Measurements from ENCODE around the gene FITM1.

The FITM1 gene, protein sequence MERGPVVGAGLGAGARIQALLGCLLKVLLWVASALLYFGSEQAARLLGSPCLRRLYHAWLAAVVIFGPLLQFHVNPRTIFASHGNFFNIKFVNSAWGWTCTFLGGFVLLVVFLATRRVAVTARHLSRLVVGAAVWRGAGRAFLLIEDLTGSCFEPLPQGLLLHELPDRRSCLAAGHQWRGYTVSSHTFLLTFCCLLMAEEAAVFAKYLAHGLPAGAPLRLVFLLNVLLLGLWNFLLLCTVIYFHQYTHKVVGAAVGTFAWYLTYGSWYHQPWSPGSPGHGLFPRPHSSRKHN

DNA sequence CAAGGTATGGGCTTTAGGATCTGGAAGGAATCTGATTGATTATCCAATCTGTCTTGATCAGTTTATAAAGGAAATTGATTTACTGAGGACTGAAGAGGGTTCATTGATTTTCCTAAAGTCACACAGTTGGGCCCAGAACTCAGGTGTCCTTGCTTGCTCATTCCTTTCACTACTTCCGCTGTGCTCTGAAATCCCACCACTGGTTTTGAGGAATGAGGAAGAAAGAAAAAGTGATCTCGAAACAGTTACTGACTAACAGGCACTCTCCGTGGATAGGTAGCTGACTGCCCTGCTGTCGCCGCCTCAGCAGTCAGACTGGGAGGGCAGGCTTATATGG, at the start of gene FITM1:
FITM1 (plus strand) TSS at position 280 of the 337 bp plus-strand sequence. CDS start 905 bp downstream, outside the sequence.
- DNase-seq: no peak

DNA sequence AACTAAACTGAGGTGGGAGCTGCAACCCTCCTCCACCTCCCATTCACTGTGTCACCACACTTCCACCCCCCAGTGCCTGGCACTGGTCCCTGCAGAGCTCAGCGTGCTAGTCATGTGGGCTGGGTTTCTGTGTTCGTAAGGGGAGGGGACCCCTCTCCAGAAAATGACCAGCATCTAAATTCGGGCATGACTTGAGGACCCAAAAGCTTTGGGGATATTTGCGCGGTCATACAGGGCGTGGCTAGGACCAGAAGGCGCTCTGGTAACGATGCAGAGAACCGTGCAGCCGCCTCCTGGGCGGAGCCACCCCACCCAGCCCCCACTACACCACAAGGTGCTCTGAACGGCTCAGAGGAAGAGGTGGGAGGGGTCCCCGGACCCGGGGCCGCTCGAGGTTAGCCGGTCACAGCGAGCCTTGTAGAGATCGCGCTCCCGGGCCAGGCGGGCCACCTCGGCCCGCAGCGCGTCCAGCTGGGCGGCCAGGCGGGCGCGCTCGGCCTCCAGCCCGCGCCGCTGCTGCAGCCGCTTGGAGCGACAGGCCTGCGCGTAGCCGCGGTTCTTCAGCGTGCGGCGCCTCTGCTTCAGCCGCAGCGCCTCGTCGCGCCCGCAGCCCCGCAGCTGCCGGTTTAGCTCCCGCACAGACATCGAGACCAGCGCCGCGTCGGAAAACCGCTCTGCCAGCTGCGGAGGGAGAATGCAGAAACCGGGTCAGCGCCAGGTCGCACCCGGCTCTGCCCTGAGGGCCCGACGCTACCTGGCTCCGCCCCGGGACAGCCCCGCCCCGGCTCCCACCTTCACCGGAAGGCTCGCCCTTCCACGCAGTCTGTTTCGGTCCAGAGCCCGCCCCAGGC, 49.3 kb upstream of the FITM1 start:
- DNase-seq: peak; percentile 73

DNA sequence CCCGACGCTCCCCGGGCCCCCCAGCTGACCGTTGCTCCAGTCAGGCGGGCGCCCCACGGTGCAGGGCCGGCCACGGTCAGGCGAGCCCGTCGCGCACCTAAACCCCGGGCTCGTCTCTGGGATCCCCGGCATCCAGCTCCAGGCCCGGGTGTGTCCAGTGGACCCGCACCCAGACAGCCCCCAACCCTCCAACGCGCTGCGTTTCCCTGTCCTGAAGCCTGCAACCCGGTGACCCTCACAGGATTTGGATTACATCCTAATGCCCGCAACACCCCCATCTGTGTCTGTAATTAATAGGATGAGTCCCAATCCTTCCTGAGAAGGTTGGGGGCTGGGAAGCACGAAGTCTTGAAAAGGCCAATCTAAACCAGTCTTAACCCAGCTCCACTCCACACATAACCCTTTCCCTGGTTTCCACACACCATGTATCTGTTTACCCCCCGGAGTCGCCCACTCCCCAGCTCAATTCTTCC, 48.7 kb upstream of the FITM1 start:
- no peak for DNase-seq

DNA sequence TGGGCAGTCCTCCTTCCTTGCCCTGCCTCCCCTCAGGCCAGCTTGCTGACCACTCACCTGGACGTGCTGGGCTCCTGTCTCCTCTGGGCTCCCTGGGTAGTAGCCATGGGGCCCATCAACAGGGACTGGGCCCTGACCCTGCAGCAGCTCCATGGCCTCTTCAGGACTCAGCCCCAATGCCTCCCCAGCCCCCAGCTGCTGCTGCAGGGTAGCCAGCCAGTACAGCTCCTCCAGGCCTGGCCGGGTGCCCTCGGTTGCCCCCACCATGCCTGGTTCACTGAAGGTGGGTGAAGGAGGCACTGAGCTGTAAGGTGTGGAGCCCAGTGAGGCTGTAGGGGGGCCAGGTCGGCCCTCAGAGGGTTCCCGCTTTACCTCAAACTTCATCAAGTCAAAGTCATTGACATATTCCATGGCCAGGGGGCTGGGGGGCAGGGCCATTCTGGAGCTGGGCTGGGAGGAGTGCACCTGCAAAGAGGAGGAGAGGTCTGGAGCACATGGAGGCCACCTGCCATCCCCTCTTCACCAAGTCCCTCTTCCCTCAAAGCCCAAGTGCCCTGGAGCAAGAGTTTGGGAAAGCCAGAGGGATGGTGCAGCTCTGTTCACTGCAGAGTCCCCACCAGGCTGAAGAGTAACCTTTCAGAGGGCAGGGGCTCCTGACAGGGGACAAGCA, 47.9 kb upstream of the FITM1 start:
- DNase-seq: no peak

DNA sequence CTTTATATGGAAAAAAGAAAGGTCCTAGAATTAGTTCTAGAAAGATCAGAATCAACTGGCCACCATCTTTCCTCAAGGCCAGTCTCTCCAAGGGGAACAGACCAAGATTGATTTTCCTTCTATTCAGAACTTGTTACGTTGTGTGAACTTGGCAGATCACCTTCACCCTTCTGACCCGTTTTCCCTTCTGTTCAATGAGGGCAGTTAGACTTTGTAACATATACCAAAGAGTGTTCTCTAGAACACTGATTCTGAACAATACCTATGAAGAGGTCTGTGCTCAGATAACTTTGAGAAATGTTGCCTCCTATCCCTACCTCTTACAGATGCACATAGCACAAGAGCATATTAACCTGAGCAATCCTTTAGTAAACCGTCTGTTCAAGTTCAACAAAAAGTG, 47.0 kb upstream of the FITM1 start:
- DNase-seq: no peak

DNA sequence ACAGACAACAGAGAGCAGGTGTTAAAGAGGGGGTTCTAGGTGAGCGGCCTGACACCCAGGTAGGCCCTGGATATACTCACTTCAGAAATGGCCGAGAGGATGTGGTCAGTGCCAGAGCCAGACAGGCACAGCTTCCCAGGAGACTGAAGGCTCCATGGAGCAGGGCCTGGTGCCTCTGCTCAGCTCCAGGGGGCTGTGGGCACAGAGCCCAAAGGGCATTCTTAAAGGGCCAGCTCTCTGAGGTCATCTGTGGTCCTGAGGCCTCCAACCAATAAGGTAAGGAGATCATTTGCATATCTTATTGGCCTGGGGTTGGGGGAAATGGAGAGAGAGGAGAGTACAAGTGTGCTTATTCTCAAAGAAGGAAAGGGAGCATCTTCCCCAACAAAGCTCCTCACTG, 46.0 kb upstream of the FITM1 start:
- no peak for DNase-seq

DNA sequence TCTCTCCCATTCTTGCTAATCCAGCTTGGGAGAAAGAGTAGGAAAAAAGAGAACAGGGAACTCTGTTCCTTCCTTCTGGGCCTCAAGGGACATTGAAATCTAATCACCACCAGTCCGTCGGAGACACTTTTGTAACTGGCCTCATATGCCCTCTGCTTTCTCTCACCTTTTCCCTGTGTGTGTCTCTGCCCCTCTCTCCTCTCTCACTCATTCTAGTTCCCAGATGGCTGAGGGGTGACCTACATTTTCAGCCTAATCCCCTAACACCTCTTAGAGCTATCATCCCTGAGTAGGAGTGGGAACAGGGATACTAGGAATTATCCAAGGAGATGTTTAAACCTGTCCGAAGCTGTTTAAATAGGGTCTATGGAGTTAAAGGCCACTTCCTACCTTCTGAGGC, 45.2 kb upstream of the FITM1 start:
- no peak for DNase-seq

DNA sequence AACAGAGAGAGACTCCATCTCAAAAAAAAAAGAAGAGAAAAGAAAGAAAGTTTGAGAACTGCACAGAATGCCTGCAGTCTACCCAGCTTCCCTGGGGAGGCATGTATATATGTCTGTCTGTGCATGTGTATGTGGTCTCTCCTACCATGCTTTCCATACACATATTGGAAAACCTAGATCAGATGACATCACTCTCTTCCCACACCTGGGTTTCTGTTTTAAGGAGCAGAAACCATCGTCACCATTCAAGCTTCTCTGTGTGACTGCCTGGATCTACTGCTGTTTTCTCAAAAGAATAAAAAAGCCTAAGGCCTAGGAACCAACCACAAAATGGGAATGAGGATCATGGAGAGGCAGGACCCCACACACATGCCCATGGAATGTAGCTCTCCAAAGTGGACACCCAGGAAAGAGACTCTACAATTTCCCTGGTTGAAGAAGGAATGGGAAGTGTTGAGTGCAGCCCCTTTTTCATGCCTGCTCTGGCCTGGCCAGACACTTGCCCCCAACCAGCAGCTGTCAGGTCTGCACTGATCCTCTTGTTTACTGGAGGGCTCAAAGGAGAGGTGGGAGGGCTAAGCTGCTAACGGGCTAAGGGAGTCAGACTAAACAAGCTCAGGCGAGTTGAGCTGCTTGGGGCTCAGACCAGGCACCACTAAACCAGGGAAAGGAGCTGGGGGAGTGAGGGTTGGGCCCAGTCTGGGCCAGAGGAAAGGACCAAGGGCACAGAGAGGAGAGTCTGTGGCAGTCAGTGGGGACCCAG, 44.1 kb upstream of the FITM1 start:
- DNase-seq: no peak

DNA sequence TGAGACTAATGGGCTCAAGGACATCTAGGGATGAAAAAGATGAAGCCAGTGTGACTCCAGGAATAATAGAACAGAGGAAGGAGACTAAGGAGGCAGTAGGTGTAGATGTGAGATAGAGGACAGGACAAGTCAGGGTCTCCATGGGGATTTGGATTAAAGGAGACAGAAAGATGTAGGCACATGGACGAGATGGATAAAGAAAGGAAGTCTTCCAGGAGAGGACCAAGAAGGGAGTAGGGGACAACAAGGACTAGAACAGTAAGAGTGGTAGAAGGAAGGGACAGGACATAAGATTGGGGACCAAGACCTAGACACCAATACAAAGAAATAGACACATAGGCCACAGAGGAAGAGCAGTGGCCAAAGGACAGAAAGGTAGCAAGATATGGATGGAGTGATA, 43.5 kb upstream of the FITM1 start:
- no peak for DNase-seq

DNA sequence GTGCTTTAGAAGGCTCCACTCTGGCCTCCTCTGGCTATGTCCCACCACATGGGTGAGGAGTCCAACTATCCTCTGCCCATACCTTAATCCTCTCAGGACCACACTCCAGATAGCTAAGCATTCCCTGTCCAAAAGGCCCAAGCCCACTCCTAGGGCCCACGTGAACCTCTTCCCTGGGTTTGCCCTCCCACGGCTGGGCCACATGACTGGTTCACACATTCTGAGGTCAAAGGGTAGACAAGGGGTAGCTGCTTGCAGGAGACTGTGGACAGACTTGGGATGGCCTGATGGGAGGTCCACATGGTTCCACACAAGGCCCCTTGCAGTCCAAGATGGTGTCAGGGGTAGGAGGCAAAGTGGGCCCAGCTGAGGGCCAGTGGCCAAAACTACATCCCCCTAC, 42.4 kb upstream of the FITM1 start:
- no peak for DNase-seq

DNA sequence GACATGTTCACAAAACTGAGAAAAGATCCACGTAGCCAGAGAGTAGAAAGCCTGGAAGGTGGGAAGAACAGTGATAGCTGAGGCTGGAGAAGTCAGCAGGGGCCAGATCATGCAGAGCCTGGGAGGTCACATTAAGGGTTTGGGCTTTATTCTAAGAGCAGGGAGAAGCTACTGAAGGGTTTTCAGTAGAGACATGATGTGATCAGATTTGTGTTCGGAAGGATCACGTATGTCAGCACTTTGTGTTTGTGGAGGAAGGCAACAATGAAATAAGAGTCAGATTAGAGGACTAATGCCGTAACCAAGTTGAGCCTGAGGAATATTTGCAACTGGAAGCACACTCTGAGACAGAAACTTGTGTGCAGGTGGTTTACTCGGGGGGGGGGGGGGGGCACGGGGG, 40.6 kb upstream of the FITM1 start:
- DNase-seq: no peak

DNA sequence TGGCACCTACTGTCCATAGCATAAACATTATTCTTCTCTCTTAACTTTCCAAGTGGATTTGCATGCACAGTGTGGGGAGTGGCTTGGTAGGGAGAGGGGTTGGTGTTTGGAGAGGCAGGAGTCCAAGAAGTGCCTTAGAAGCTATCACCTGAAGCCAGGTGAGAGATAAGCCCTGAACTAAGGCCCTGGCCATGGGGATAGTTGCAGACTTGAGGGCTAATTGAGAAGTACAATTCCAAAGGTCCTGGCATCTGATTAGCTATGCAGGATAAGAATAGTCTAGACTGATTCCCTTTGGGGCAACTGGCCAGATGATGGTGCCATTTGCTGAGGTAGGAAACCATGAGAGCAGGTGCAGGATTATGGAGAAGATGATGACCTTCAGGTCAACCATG, 38.4 kb upstream of the FITM1 start:
- no peak for DNase-seq

DNA sequence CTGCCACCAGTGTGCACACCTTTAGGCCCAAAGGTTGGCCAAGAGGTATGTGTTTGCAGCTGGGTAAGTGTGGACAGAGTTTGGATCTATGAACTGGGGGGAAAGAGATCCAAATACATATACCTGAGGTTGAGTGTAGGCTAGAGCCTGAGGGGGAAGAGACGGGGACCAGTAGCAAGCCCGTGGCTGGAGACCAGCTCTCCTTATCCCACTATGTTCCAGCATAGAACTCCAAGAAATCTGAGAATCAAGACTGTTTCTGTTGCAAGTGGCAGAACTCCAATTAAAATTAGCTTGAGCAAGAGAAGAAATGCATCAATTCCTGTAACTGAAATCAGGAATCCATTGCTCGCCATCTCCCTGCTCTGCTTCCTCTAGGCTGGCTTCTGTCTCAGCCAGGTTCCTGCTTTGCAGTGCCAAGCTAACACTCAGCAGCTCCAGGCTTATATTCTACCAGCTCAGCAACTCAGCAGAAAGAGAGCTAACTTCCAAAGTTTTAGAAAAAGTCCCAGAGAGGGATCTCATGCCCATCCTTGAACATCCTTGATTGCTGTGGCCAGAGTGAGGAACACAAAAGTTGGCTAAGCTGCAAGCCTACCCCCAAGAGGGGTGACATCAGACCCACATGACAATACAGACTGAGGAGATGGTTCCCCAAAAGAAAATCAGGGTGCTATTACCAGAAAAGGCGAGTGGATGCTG, 37.8 kb upstream of the FITM1 start:
- DNase-seq: no peak

DNA sequence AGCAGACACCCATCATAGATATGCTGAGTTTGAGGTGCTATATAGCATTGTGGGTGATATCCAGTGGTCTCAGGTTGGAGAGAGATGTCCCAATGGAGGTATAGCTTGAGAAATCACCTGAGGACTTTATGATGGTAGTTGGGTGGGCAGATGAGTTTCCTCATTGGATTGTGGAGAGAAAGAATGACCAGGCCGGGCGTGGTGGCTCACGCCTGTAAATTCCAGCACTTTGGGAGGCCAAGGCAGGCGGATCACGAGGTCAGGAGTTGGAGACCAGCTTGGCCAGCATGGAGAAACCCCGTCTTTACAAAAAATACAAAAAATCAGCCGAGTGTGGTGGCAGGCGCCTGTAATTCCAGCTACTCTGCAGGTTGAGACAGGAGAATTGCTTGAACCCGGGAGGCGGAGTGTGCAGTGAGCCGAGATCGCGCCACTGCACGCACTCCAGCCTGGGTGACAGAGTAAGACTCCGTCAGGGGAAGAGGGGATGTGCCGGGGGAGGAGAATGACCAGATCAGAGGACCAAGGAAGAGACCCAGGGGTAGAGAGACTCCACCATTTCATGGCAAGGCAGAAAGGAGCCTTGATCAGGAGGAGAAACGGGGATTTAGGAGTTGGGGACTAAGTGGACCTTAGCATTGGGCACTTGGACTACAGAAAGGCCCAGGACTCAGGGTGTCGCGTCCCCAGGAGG, 37.1 kb upstream of the FITM1 start:
- DNase-seq: no peak

DNA sequence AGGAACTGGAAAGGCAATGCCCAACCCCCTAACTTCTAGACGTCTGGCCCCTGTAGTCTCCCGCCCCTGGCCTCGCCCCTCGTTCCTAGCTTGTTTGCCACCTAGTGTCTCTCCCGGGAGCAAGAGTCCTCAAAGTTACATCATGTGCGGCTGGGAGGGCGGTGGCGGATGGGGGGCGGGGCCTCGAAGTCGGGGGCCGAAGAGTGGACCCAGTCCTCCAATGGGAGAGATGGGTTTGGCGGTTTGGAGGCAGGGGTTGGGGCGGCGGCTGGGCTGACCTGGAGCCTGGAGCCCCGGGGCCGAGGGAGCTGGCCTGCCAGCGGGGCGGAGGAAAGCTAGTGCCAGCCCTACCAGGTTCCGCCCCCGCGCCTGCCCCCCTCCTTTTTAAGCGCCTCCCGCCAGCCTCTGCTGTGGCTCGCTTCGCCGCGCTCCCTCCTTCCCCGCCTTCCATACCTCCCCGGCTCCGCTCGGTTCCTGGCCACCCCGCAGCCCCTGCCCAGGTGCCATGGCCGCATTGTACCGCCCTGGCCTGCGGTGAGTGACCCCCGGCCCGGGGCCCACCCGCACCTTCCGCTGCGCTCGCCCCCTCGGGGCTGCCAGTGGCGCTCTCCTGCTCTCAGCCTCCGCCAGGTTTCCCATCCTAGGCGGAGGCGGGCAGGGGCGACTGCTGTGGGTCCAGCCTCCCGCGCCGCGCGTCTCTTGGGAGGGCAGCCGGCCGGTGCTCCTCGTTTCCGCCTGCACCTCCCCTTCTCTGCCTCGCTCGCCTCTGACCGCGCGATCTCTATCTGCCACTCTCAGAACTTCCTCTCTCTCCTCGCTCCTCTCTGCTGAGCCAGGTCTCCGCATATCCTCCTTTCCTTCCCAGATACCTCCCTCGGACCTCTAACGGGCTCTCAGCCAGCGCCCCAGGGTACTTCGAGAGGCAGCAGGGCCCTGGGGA, 36.3 kb upstream of the FITM1 start, which contains the start of gene PCK2:
PCK2 (plus strand) TSS at position 411 of the 940 bp plus-strand sequence; CDS start at position 506, 95 bp downstream.
- DNase-seq: peak; percentile 88

DNA sequence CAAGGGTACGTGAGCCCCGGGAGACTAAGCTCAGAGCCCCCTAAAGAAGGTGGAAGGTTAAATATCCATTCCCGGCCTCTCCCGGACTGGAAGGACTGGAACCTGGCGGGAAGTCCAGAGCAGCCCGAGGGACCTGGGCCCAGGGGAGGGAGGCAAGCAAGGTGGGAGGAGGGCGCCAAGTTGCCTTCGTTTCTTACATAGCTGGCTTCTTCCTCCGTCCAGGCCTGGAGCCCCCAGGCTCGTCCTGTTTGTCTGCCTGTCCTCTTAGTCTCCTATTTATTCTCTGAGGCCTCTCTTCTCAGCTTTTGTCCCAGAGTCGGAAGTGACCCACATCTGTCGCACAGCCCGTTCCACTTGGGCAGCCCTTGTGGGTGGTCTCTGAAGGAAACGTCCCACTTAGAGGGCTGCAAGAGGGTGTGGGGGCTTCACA, 35.6 kb upstream of the FITM1 start:
- DNase-seq: no peak

DNA sequence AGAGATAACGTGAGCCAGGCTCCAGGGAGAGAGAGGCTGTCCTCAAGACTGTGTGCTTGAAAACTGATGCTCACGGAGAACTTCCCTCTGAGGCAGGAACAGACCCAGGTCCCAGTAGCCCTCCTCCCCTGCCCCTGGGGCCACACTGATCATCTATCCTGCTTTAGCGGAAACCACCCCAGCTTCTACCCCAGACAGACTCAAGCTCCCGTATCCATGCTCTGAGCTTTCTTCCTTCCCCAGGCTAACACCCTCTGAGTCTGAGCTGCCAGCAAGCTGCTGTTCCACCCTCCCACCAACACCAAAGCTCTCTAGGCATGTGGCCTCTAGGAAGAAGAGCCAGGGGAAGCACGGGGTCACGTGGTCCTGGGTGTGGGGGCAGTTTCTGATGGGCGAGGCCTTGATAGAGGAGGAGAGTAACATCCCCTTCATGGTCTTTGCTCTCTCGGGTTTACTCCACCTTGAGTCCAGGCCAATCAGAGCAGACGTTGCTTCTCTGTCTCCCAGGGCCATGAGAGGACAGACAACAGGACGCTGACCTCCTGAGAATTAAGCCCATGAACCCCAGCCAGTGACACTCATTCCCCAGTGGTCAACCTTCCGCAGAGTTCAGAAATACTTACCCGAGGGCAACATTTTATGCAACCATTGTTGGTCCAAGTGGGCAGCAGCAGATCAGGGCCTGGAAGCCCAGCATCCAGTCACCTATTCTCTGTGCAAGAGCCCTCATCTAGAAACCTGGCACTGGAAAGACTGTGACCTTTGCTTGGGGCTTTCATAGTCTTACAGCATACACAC, 35.0 kb upstream of the FITM1 start:
- peak; percentile 43 for DNase-seq

DNA sequence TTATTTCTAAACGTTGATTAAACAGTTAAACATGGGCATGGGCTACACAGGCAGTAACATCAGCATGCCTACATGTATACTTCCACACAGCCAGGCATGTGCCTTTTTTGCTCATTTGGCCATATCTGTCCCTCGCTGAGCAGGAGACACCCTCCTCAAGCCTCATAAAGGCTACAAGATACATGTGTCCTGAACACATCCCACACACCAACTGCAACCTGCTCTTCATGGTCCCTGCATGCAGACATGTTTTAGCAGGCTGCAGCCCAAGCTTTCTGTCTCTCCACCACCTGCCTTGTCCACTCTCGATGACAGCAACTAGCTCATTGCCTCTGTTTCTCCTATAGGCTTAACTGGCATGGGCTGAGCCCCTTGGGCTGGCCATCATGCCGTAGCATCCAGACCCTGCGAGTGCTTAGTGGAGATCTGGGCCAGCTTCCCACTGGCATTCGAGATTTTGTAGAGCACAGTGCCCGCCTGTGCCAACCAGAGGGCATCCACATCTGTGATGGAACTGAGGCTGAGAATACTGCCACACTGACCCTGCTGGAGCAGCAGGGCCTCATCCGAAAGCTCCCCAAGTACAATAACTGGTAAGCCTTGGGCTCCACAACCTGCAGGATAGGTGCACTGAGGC, 33.8 kb upstream of the FITM1 start:
- no peak for DNase-seq
